Raji (cell line): ENCODE measurements around the gene STIM2.

Experiments used
- POLR2A ChIP-seq: IDR thresholded peaks from 2 replicates; pipeline ENCODE4 v1.6.1; 2011; ENCODE audit warnings: low read depth, low read length, control low read depth; ENCODE audit not compliant: insufficient read depth

The STIM2 gene

GRCh38 chr4:27008679-27009078 lies 148.0 kb downstream of the STIM2 start:
- no peak for TF ChIP-seq POLR2A

DNA sequence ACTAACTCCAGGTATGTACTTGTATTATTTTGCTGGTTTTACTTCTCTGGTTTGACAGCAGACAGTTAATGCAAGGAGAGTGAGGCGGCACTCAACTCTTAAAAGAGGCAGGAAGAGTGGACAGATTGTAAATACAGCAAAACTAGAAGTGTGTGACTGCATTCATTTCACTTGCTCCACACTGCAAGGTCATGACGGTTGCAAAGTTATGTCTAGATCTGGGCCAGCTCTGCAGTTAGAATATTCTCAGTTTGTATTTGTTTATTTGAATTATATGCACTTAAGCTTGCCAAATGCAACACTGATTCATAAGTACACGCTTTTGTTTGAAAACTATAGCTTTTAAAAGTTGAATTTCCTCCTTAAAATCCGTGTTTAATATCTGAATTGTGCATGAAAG lies 148.9 kb downstream of the STIM2 start:
- no peak for TF ChIP-seq POLR2A

- no peak for TF ChIP-seq POLR2A
Observed at GRCh38 chr4:27010334-27010940, 149.8 kb downstream of the STIM2 start.

DNA sequence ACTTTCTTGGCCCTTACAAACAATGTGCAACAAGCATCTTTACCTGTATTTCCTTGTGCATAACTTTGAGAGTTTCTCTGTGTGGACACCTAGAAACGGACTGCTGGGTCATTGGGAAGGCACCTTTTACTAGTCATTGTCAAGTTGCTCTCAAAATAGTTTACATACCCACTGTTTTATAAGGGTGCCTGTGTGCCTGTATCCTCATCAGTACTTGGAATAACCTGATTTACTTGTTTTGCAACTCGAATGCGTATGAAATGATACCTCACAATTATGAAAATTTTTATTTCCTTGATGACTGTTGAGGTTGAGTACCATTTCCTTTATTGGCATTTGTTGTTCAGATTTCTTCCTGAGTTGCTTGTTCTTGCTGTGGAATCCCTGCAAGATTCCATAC lies 150.8 kb downstream of the STIM2 start:
- no peak for TF ChIP-seq POLR2A

DNA sequence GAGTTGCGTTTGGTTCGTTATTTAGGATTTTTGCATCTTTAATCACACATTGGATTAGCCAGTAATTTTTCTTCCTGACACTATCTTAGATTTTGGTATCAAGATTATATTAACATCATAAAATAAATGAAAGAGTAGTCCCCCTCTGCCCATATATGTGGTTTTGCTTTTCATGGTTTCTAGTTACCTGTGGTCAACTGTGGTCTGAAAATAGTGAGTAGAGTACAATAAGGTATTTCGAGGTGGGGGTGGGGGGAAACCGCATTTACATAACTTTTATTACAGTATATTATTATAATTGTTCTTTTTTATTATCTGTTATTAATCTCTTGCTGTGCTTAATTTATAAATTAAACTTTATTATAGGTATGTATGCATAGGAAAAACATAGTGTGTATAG lies 152.4 kb downstream of the STIM2 start:
- no peak for TF ChIP-seq POLR2A

GRCh38 chr4:27016551-27016950 lies 155.9 kb downstream of the STIM2 start:
- TF ChIP-seq POLR2A, result no peak

GRCh38 chr4:27017623-27018022 lies 157.0 kb downstream of the STIM2 start:
- no peak for TF ChIP-seq POLR2A

GRCh38 chr4:27018076-27018475 lies 157.4 kb downstream of the STIM2 start:
- no peak for TF ChIP-seq POLR2A

DNA sequence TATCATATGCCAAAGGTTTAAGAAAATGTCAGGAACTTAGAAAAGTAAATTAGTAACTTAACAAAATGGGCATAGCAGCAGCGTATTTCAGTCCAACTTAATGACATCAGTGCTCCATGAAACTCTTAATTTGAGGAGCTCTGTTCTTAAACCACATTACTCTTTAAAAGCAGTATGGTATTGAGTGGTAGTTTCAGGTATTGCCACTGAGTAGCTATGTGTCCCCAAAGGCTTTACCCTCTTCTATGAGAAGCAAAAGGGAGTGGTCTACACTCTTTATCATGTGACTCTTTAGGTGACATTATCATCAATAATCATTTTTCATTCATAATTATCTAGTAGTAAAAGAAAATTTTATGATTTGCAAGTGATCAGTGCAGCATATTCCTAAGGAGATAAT lies 158.3 kb downstream of the STIM2 start:
- no peak for TF ChIP-seq POLR2A

GRCh38 chr4:27019766-27020165 lies 159.1 kb downstream of the STIM2 start:
- TF ChIP-seq POLR2A, result no peak

DNA sequence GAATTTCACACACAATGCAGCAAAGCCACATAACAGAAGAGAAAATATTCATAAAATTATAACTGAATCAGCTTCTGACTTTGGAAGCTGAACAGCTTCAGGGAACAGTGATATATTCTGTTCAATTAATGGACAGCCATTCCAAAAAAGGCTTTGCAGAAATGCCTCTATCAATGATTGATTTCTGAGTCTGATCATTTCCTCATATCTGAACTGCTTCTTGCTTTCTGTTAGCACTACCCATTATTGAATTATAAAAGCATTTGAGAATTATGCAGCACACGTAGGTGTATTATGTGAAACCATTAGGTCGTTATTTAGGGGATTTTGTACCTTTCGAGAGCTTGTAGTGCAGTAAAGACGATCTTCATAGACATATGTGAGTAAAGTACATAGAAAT lies 159.6 kb downstream of the STIM2 start:
- no peak for TF ChIP-seq POLR2A

DNA sequence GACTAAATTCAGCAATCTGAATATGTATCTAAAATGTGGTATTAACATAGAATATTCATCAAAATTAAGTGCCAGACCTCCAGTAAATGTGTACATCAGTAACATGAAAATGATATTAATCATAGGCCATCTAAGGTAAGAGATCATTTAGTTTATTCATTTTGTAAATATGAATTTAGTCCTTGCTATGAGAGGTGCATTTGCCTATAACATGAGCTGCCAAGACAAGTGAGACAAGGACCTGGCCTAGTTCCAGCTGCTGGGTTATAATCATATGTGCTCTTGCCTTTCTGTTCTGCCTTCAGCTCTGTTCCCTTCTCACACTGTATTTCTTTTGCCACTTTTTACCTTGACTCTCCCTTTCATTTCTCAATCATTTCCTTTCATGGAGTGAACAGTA lies 160.0 kb downstream of the STIM2 start:
- TF ChIP-seq POLR2A, result no peak

GRCh38 chr4:27022963-27023362 lies 162.3 kb downstream of the STIM2 start:
- no peak for TF ChIP-seq POLR2A

DNA sequence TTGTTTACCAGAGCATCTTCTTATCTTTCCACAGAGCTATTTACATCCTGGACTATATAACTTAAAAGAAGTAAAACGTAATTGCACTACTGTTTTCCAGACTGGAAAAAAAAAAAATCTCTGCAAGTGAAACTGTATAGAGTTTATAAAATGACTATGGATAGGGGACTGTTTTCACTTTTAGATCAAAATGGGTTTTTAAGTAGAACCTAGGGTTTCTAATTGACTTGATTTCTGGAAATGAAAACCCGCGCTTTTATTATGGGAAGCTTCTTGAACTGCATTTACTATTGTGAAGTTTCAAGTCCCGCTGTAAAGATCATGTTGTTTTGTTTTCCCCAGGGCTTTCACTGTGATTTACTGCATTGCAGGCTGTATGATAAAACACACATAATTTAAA lies 162.7 kb downstream of the STIM2 start:
- no peak for TF ChIP-seq POLR2A

DNA sequence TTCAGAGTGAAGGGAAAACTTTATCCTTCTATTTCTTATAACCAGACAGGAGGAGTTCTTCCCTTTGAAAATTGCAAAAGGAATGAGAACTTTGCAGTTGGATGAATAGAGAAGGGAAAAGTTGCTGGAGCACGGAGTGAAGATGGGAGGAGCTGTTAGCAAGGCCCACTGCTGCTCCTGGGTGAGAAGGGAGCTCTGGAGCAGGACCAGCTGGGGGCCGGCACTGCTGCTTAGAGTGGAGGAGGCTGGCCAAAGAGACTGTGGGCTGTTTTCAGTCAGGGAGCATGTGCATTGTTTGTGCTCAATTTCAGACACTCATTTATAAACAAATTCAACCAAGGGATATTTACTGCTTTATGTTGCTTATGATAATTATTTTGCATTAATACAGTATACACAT lies 164.2 kb downstream of the STIM2 start:
- no peak for TF ChIP-seq POLR2A

GRCh38 chr4:27027428-27027827 lies 166.8 kb downstream of the STIM2 start:
- no peak for TF ChIP-seq POLR2A

GRCh38 chr4:27040356-27040755 lies 179.7 kb downstream of the STIM2 start:
- TF ChIP-seq POLR2A, result no peak
